ENCODE data around the gene NEMP1. TPM values are rescaled to one million over a fixed set of nuclear protein-coding genes. Genes with fewer than 3 reads are reported as not detected.

Gene NEMP1
- total and polyA plus RNA-seq, 2 of the 13 experiments (the other 11 are each of a cell fraction or from before 2014, with no cell fraction given): 11.4 to 12.9 TPM

DNA sequence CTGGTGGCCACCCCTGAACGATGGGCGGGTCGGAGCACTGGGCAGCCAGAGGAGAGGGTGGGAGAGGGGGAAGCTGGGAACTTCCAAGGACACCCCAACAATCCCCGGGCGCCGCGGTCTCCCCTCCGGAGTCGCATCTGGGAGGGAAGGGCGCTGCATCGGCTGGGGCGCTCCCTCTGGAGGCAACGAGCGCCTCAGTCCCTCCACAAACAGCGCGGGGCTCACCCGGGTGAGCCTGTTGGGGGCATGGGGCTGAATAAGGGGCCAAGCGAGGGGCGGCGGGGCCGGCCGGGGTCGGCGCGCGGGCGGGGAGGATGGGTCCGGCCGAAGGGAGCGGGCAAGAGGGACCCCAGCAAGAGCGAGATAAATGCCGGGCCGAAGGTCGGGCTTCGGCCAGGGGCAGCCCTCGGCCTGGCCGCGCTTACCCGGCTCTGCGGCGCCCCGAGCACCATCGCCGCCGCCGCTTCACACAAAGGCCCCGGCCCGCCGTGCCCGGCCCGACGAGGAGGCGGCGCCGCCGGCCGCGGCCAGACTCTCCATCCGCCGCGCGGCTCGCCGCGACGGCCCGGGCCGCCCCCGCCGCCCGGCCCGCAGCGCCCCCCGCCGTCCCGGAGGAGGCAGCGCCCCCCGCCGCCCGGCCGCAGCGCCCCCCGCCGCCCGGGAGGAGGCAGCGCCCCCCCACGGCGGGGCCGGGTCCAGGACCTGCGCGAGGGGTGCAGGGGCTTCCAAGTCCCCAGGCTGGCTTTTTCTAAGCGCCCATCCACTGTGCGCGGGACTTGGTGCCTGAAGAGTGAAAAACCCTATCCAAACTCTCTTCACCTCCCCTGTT is 72.4 kb downstream of the NEMP1 start, which contains the start of gene ZBTB39 (continued):
- TF ChIP-seq, protein P1, sequence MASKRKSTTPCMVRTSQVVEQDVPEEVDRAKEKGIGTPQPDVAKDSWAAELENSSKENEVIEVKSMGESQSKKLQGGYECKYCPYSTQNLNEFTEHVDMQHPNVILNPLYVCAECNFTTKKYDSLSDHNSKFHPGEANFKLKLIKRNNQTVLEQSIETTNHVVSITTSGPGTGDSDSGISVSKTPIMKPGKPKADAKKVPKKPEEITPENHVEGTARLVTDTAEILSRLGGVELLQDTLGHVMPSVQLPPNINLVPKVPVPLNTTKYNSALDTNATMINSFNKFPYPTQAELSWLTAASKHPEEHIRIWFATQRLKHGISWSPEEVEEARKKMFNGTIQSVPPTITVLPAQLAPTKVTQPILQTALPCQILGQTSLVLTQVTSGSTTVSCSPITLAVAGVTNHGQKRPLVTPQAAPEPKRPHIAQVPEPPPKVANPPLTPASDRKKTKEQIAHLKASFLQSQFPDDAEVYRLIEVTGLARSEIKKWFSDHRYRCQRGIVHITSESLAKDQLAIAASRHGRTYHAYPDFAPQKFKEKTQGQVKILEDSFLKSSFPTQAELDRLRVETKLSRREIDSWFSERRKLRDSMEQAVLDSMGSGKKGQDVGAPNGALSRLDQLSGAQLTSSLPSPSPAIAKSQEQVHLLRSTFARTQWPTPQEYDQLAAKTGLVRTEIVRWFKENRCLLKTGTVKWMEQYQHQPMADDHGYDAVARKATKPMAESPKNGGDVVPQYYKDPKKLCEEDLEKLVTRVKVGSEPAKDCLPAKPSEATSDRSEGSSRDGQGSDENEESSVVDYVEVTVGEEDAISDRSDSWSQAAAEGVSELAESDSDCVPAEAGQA (IDR thresholded peaks at IDR 0.05; ENCODE audit: low read depth): no peak
- TF ChIP-seq, protein P1 (CRISPR knock-in tag; IDR thresholded peaks at IDR 0.05; ENCODE audit: borderline replicate concordance): no peak
- TF ChIP-seq FOSL1 (CRISPR knock-in tag; IDR thresholded peaks at IDR 0.05; ENCODE audit: borderline replicate concordance) (no peak), SPEN (CRISPR knock-in tag; IDR thresholded peaks at IDR 0.05; ENCODE audit: low read depth) (peak; percentile 32; the same call in 1 of the 2 replicates), KDM5B (CRISPR knock-in tag; IDR thresholded peaks at IDR 0.05; ENCODE audit: borderline replicate concordance) (peak; percentile 43; the same call in 1 of the 2 replicates), GLI4 (CRISPR knock-in tag; IDR thresholded peaks at IDR 0.05; ENCODE audit: borderline replicate concordance) (0 out of 2 replicates have a peak, but pooled peaks have one; percentile 18), NR2C2 (CRISPR knock-in tag; IDR thresholded peaks at IDR 0.05; ENCODE audit: borderline replicate concordance) (0 out of 2 replicates have a peak, but pooled peaks have one; percentile 31), KMT2A (CRISPR knock-in tag; IDR thresholded peaks at IDR 0.05) (no peak), ASH2L (IDR thresholded peaks at IDR 0.05; ENCODE audit: insufficient read length, low read depth, low read length) (peak; percentile 32), TAF1 (CRISPR knock-in tag; IDR thresholded peaks at IDR 0.05) (0 out of 2 replicates have a peak, but pooled peaks have one; percentile 15)
- TF ChIP-seq, protein P2, sequence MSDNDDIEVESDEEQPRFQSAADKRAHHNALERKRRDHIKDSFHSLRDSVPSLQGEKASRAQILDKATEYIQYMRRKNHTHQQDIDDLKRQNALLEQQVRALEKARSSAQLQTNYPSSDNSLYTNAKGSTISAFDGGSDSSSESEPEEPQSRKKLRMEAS (IDR thresholded peaks at IDR 0.05): peak; percentile 31; the same call in 1 of the 2 replicates
- TF ChIP-seq, protein P3, sequence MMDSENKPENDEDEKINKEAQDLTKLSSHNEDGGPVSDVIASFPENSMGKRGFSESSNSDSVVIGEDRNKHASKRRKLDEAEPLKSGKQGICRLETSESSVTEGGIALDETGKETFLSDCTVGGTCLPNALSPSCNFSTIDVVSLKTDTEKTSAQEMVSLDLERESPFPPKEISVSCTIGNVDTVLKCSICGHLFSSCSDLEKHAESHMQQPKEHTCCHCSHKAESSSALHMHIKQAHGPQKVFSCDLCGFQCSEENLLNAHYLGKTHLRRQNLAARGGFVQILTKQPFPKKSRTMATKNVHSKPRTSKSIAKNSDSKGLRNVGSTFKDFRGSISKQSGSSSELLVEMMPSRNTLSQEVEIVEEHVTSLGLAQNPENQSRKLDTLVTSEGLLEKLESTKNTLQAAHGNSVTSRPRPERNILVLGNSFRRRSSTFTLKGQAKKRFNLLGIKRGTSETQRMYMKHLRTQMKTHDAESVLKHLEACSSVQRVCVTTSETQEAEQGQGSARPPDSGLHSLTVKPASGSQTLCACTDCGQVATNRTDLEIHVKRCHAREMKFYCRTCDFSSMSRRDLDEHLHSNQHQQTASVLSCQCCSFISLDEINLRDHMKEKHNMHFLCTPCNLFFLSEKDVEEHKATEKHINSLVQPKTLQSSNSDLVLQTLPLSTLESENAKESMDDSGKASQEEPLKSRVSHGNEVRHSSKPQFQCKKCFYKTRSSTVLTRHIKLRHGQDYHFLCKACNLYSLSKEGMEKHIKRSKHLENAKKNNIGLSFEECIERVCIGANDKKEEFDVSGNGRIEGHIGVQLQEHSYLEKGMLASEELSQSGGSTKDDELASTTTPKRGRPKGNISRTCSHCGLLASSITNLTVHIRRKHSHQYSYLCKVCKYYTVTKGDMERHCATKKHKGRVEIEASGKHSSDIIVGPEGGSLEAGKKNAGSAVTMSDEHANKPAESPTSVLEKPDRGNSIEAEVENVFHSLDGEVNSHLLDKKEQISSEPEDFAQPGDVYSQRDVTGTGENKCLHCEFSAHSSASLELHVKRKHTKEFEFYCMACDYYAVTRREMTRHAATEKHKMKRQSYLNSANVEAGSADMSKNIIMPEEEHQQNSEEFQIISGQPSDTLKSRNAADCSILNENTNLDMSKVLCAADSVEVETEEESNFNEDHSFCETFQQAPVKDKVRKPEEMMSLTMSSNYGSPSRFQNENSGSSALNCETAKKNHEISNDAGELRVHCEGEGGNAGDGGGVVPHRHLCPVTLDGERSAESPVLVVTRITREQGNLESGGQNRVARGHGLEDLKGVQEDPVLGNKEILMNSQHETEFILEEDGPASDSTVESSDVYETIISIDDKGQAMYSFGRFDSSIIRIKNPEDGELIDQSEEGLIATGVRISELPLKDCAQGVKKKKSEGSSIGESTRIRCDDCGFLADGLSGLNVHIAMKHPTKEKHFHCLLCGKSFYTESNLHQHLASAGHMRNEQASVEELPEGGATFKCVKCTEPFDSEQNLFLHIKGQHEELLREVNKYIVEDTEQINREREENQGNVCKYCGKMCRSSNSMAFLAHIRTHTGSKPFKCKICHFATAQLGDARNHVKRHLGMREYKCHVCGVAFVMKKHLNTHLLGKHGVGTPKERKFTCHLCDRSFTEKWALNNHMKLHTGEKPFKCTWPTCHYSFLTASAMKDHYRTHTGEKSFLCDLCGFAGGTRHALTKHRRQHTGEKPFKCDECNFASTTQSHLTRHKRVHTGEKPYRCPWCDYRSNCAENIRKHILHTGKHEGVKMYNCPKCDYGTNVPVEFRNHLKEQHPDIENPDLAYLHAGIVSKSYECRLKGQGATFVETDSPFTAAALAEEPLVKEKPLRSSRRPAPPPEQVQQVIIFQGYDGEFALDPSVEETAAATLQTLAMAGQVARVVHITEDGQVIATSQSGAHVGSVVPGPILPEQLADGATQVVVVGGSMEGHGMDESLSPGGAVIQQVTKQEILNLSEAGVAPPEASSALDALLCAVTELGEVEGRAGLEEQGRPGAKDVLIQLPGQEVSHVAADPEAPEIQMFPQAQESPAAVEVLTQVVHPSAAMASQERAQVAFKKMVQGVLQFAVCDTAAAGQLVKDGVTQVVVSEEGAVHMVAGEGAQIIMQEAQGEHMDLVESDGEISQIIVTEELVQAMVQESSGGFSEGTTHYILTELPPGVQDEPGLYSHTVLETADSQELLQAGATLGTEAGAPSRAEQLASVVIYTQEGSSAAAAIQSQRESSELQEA (CRISPR knock-in tag; IDR thresholded peaks at IDR 0.05; ENCODE audit: not compliant biosample characterization): no peak

Measured in HepG2 (cell line).